Stimulated activated CD4-positive, alpha-beta T cell treated with anti-CD3 and anti-CD28 coated beads, Interleukin-2, amount 100 ng/mL, for 24 hours (primary cell): ENCODE measurements around the gene PAQR7.

ENCODE experiments used
- DNase-seq, 2 donors: peaks; one replicate each; pipeline ENCODE4 v3.0.0-alpha.2; 2020

Gene PAQR7

GRCh38 chr1:25871704-25872494 is 3.6 kb downstream of the PAQR7 start:
- DNase-seq = no peak

- no peak for DNase-seq
Measured at GRCh38 chr1:25871086-25871703, 4.3 kb downstream of the PAQR7 start.

GRCh38 chr1:25870614-25871013 is 4.9 kb downstream of the PAQR7 start:
- DNase-seq = no peak

GRCh38 chr1:25869909-25870606 is 5.5 kb downstream of the PAQR7 start:
- no peak for DNase-seq

- no peak for DNase-seq
Measured at GRCh38 chr1:25867210-25867991, 8.1 kb downstream of the PAQR7 start.

GRCh38 chr1:25866288-25866687 is 9.2 kb downstream of the PAQR7 start:
- no peak for DNase-seq

- no peak for DNase-seq
Measured at GRCh38 chr1:25864434-25864833, 11.1 kb downstream of the PAQR7 start.

- DNase-seq = no peak
Measured at GRCh38 chr1:25863486-25864262, 11.8 kb downstream of the PAQR7 start.

- DNase-seq = no peak
Measured at GRCh38 chr1:25862785-25863485, 12.6 kb downstream of the PAQR7 start.

- DNase-seq = no peak
Measured at GRCh38 chr1:25861316-25862286, 13.9 kb downstream of the PAQR7 start.

- peak; percentile 92 to 94 for DNase-seq
Measured at GRCh38 chr1:25858906-25859789, 16.4 kb downstream of the PAQR7 start, which contains the start of gene AUNIP. Gene AUNIP, minus strand, starts transcription at chr1:25859457. Its CDS starts 100 bp downstream, at chr1:25859357.

- no peak for DNase-seq
Measured at GRCh38 chr1:25858494-25858893, 17.0 kb downstream of the PAQR7 start.

- DNase-seq = no peak
Measured at GRCh38 chr1:25856856-25857255, 18.7 kb downstream of the PAQR7 start.

- DNase-seq = no peak
Measured at GRCh38 chr1:25854554-25854953, 21.0 kb downstream of the PAQR7 start.

GRCh38 chr1:25848531-25848930 is 27.0 kb downstream of the PAQR7 start:
- DNase-seq = no peak

- DNase-seq = no peak
Measured at GRCh38 chr1:25847929-25848328, 27.6 kb downstream of the PAQR7 start.

GRCh38 chr1:25845664-25846063 is 29.8 kb downstream of the PAQR7 start:
- DNase-seq = no peak

- no peak for DNase-seq
Measured at GRCh38 chr1:25844536-25845337, 30.8 kb downstream of the PAQR7 start.
